ENCODE measurements around the gene PAWR. TPM values are rescaled to one million over a fixed set of nuclear protein-coding genes. Genes with fewer than 3 reads are reported as not detected.

Gene PAWR
- total RNA-seq, 1 experiment from 2014 or later: 106 TPM

- no peak overlapping the region for H3K9ac ChIP-seq (ENCODE audit: low read length)
- TF ChIP-seq CTCF (IDR thresholded peaks at IDR 0.05 in 2 of 3, conservative IDR thresholded peaks at IDR 0.05 in 1 of 3; ENCODE audit: borderline replicate concordance in 1 of 3, insufficient read depth in 1 of 3, low read depth in 2 of 3, low read length in 2 of 3): no peak
- TF ChIP-seq EZH2phosphoT487 (IDR thresholded peaks at IDR 0.05; ENCODE audit: borderline replicate concordance): no peak
- TF ChIP-seq ELF1 (IDR thresholded peaks at IDR 0.05; ENCODE audit: borderline replicate concordance, low read depth): no peak
- TF ChIP-seq, protein P1, sequence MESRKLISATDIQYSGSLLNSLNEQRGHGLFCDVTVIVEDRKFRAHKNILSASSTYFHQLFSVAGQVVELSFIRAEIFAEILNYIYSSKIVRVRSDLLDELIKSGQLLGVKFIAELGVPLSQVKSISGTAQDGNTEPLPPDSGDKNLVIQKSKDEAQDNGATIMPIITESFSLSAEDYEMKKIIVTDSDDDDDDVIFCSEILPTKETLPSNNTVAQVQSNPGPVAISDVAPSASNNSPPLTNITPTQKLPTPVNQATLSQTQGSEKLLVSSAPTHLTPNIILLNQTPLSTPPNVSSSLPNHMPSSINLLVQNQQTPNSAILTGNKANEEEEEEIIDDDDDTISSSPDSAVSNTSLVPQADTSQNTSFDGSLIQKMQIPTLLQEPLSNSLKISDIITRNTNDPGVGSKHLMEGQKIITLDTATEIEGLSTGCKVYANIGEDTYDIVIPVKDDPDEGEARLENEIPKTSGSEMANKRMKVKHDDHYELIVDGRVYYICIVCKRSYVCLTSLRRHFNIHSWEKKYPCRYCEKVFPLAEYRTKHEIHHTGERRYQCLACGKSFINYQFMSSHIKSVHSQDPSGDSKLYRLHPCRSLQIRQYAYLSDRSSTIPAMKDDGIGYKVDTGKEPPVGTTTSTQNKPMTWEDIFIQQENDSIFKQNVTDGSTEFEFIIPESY (IDR thresholded peaks at IDR 0.05; ENCODE audit: extremely low read depth, insufficient replicate concordance, low read length): no peak
- no peak for TF ChIP-seq EGR1 (IDR thresholded peaks at IDR 0.05; ENCODE audit: low read depth)
- no peak for TF ChIP-seq RAD21 (IDR thresholded peaks at IDR 0.05; ENCODE audit: low read depth)
- TF ChIP-seq ZNF274 (IDR thresholded peaks at IDR 0.05; ENCODE audit: low read depth, low read length): no peak
- no peak for TF ChIP-seq MAX (IDR thresholded peaks at IDR 0.05)
- TF ChIP-seq TCF7L2 (IDR thresholded peaks at IDR 0.05; ENCODE audit: borderline replicate concordance, extremely low read depth, insufficient read depth, insufficient read length): no peak
- no peak for TF ChIP-seq EZH2 (IDR thresholded peaks at IDR 0.05)
- no peak for TF ChIP-seq FOSL1 (IDR thresholded peaks at IDR 0.05; ENCODE audit: low read depth)
- TF ChIP-seq CBX3 (IDR thresholded peaks at IDR 0.05; ENCODE audit: low read depth): no peak
- TF ChIP-seq SRF (IDR thresholded peaks at IDR 0.05; ENCODE audit: low read depth): no peak
- TF ChIP-seq POLR2AphosphoS5 (IDR thresholded peaks at IDR 0.05; ENCODE audit: low read depth, low read length): no peak
- no peak for TF ChIP-seq SIN3A (IDR thresholded peaks at IDR 0.05; ENCODE audit: low read depth)
- no peak for TF ChIP-seq ATF3 (IDR thresholded peaks at IDR 0.05)
- TF ChIP-seq, protein P2, sequence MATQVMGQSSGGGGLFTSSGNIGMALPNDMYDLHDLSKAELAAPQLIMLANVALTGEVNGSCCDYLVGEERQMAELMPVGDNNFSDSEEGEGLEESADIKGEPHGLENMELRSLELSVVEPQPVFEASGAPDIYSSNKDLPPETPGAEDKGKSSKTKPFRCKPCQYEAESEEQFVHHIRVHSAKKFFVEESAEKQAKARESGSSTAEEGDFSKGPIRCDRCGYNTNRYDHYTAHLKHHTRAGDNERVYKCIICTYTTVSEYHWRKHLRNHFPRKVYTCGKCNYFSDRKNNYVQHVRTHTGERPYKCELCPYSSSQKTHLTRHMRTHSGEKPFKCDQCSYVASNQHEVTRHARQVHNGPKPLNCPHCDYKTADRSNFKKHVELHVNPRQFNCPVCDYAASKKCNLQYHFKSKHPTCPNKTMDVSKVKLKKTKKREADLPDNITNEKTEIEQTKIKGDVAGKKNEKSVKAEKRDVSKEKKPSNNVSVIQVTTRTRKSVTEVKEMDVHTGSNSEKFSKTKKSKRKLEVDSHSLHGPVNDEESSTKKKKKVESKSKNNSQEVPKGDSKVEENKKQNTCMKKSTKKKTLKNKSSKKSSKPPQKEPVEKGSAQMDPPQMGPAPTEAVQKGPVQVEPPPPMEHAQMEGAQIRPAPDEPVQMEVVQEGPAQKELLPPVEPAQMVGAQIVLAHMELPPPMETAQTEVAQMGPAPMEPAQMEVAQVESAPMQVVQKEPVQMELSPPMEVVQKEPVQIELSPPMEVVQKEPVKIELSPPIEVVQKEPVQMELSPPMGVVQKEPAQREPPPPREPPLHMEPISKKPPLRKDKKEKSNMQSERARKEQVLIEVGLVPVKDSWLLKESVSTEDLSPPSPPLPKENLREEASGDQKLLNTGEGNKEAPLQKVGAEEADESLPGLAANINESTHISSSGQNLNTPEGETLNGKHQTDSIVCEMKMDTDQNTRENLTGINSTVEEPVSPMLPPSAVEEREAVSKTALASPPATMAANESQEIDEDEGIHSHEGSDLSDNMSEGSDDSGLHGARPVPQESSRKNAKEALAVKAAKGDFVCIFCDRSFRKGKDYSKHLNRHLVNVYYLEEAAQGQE (IDR thresholded peaks at IDR 0.05; ENCODE audit: low read depth): no peak
- TF ChIP-seq SP1 (IDR thresholded peaks at IDR 0.05; ENCODE audit: low read depth): no peak
- TF ChIP-seq POLR2A (IDR thresholded peaks at IDR 0.05; ENCODE audit: borderline replicate concordance, extremely low read depth, insufficient read depth, insufficient read length): no peak
- TF ChIP-seq ZFX (IDR thresholded peaks at IDR 0.05): no peak
- no peak for ATAC-seq
- no peak overlapping the region for H2AFZ ChIP-seq (ENCODE audit: low read depth, low read length, poor library complexity, severe bottlenecking)
- no peaks in the 10 kb centered on the region for H3K9me2 ChIP-seq (ENCODE audit: insufficient read depth)
- H3K36me3 ChIP-seq (ENCODE audit: control insufficient read depth in 1 of 2, insufficient read depth in 2 of 2, low read length in 2 of 2): no peaks in the 10 kb centered on the region
- H3K9me3 ChIP-seq (ENCODE audit: control insufficient read depth in 1 of 2, insufficient read depth in 1 of 2, low read depth in 1 of 2, low read length in 2 of 2): no peaks in the 10 kb centered on the region
- intact Hi-C loops (cut with micrococcal nuclease): no loop called here
- H3K4me3 ChIP-seq (replicated peaks in 1 of 2; ENCODE audit: low read depth in 1 of 2, low read length in 2 of 2): no peak overlapping the region
- no TSS peak for BruUV-seq (replicated peaks)
- H3K4me1 ChIP-seq (ENCODE audit: control insufficient read depth in 1 of 2, insufficient read depth in 2 of 2, low read length in 2 of 2): no peaks in the 10 kb centered on the region
- ChIA-PET CTCF (no interaction called here), POLR2A (no interaction called here), RAD21 (ENCODE audit: low non-redundant PET in 1 of 2, low total read pairs in 2 of 2, uncharacterized antibody in 2 of 2, unreplicated experiment in 2 of 2) (no interaction called here)
- DNase-seq (ENCODE audit: low read depth, low spot score): no peak
- H3K4me2 ChIP-seq (ENCODE audit: low read length): no peak overlapping the region
- no peak overlapping the region for H3K27ac ChIP-seq (ENCODE audit: low read depth, low read length)
- H3K27me3 ChIP-seq (ENCODE audit: insufficient read depth, low read length): no peaks in the 10 kb centered on the region
- no peaks in the 10 kb centered on the region for H3K79me2 ChIP-seq (ENCODE audit: insufficient read depth, low read length)
- H4K20me1 ChIP-seq (ENCODE audit: insufficient read depth): no peaks in the 10 kb centered on the region
Measured at GRCh38 chr12:79706156-79706555, 15.4 kb upstream of the PAWR start.
